ENCODE results near the gene ACP2.

ACP2 gene, protein sequence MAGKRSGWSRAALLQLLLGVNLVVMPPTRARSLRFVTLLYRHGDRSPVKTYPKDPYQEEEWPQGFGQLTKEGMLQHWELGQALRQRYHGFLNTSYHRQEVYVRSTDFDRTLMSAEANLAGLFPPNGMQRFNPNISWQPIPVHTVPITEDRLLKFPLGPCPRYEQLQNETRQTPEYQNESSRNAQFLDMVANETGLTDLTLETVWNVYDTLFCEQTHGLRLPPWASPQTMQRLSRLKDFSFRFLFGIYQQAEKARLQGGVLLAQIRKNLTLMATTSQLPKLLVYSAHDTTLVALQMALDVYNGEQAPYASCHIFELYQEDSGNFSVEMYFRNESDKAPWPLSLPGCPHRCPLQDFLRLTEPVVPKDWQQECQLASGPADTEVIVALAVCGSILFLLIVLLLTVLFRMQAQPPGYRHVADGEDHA

DNA sequence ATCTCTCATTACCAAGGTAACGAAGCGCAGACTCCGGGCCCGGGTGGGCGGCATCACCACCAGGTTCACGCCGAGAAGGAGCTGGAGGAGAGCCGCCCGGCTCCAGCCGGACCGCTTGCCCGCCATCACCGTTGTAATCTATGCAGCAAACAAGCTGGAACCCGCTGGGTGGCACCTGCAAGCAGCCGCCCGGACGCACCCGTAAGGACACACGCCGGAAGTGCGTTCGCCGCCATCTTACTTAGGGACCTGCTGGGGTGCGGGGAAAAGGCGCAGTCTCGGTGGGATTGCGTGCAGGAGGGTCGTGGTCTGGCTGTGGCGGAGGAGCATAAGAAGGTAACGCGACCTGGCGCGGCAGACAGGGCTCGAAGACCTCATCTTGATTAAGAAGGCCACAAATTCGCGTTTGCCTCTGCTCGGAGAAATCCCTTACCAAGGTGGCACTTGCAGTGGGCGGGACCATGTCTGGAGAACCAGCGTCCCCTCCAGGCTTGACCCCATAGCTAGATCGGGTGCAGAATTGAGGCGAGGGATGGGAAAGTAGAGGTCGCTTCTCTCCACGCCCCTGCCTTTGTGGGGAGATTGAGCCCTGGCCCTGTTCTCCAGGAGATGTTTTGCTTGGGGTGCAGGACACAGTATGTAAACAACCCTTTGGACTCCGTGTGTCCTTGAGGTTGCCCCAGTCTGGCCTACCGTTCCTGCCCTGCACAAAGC, at the start of gene ACP2:
Gene ACP2 (minus strand): TSS at position 151 of the 714 bp plus-strand sequence. CDS start 25 bp downstream, at position 126.
- H3K36me3 Mint-ChIP-seq (ENCODE audit: low read depth), result peaks cover 52% of the 10 kb centered on the region
- peak within 1 kb of the TSS; percentile 97 for H3K4me3 Mint-ChIP-seq
- peak within 1 kb of the TSS; percentile 99 for H3K27ac Mint-ChIP-seq
- no peaks in the 10 kb centered on the region for H3K27me3 Mint-ChIP-seq
- no peaks in the 10 kb centered on the region for H3K9me3 Mint-ChIP-seq
- peak; percentile 93 for DNase-seq
- H3K4me1 Mint-ChIP-seq (ENCODE audit: low read depth), result peaks cover 27% of the 10 kb centered on the region

DNA sequence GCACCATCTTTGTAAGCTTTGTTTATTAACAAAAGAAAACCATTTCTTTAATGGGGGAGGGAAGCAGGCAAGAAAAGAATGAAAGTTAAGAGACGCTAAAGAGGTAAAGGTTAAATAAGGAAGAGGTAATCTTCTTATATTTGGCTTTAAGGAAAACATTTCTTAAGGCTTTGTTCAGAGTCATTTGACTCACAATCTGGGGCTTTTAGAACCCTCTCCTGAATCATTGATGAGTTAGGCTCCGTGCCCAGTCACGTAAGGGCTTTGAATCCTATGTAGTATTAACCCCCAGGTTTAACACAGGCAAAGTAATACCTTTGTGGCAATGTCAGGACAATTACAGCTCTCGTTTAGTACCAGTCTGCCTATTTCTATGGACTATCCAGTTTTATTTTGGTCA, 47.4 kb upstream of the ACP2 start:
- DNase-seq, result no peak
- Mint-ChIP-seq H3K36me3 (ENCODE audit: low read depth) (peaks cover 93% of the 10 kb centered on the region), H3K27ac (no peak overlapping the region)

GRCh38 chr11:47295385-47295784, 46.8 kb upstream of the ACP2 start:
- H3K9me3 Mint-ChIP-seq, result no peaks in the 10 kb centered on the region
- H3K27ac Mint-ChIP-seq, result peak overlapping the region; percentile 69
- H3K4me3 Mint-ChIP-seq, result no peak overlapping the region
- DNase-seq, result no peak
- H3K36me3 Mint-ChIP-seq (ENCODE audit: low read depth), result peaks cover 93% of the 10 kb centered on the region
- H3K27me3 Mint-ChIP-seq, result no peaks in the 10 kb centered on the region
- no peaks in the 10 kb centered on the region for H3K4me1 Mint-ChIP-seq (ENCODE audit: low read depth)

More for the DNA sequence above, 47.4 kb upstream of the ACP2 start:
- H3K4me3 Mint-ChIP-seq, result no peak overlapping the region
- H3K9me3 Mint-ChIP-seq, result no peaks in the 10 kb centered on the region
- H3K4me1 Mint-ChIP-seq (ENCODE audit: low read depth), result peaks cover 2% of the 10 kb centered on the region
- no peaks in the 10 kb centered on the region for H3K27me3 Mint-ChIP-seq

DNA sequence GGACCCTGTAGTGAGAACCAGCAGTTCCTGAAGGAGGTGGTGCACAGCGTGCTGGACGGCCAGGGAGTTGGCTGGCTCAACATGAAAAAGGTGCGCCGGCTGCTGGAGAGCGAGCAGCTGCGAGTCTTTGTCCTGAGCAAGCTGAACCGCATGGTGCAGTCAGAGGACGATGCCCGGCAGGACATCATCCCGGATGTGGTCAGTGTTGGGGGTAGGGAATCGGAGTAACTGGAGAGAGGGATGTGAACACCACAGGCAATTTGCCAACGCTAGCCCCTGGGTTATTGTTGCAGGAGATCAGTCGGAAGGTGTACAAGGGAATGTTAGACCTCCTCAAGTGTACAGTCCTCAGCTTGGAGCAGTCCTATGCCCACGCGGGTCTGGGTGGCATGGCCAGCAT, 41.2 kb upstream of the ACP2 start:
- Mint-ChIP-seq H3K27me3 (no peaks in the 10 kb centered on the region), H3K27ac (no peak overlapping the region), H3K36me3 (ENCODE audit: low read depth) (peaks cover 95% of the 10 kb centered on the region), H3K9me3 (no peaks in the 10 kb centered on the region), H3K4me3 (no peak overlapping the region), H3K4me1 (ENCODE audit: low read depth) (no peaks in the 10 kb centered on the region)
- no peak for DNase-seq

DNA sequence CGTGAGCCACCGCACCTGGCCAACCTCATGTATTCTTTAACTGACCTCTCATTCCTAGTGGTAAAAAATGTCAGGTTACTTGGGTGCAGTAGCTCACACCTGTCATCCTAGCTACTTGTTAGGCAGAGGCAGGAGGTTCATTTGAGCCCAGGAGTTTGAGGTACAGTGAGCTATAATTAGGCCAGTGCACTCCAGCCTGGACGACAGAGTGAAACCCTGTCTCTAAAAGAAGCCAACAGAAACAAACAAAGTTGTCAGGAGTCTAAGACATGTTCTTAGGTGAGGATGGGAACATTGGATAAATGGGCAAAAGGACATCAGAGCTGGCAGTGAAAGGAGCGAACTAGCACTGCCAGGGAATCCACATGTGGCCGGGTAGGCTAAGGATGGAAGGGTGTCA, 39.5 kb upstream of the ACP2 start:
- Mint-ChIP-seq H3K27me3 (no peaks in the 10 kb centered on the region), H3K36me3 (ENCODE audit: low read depth) (peaks cover 99% of the 10 kb centered on the region), H3K27ac (peak overlapping the region; percentile 45), H3K4me3 (no peak overlapping the region), H3K4me1 (ENCODE audit: low read depth) (no peaks in the 10 kb centered on the region), H3K9me3 (no peaks in the 10 kb centered on the region)
- DNase-seq, result no peak

- Mint-ChIP-seq H3K4me1 (ENCODE audit: low read depth) (no peaks in the 10 kb centered on the region), H3K27ac (no peak overlapping the region), H3K9me3 (no peaks in the 10 kb centered on the region), H3K36me3 (ENCODE audit: low read depth) (peaks cover 95% of the 10 kb centered on the region), H3K27me3 (no peaks in the 10 kb centered on the region), H3K4me3 (no peak overlapping the region)
- no peak for DNase-seq
These were observed 37.6 kb upstream of the ACP2 start for GRCh38 chr11:47285969-47286770.

- peaks cover 93% of the 10 kb centered on the region for H3K36me3 Mint-ChIP-seq (ENCODE audit: low read depth)
- H3K4me3 Mint-ChIP-seq, result no peak overlapping the region
These were observed 35.5 kb upstream of the ACP2 start for GRCh38 chr11:47284151-47284550.

DNA sequence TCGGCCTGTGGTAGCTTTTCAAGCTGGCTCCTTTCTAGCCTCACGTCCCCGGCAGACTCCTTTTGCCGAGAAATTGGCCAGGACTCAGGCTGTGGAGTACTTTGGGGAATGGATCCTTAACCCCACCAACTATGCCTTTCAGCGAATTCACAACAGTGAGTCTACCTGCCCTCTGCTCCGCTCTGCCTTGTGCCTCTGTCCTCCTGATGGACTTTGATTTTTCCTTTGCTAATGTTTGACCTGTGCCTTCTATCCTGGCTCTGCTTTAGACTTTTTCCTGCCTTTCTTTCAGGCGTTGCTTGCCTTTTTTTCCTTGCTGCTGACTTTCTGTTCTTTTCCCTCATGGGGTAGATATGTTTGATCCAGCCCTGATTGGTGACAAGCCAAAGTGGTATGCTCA, 33.8 kb upstream of the ACP2 start:
- Mint-ChIP-seq H3K9me3 (no peaks in the 10 kb centered on the region), H3K27ac (peak overlapping the region; percentile 68), H3K4me1 (ENCODE audit: low read depth) (no peaks in the 10 kb centered on the region), H3K27me3 (no peaks in the 10 kb centered on the region), H3K4me3 (no peak overlapping the region), H3K36me3 (ENCODE audit: low read depth) (peaks cover 91% of the 10 kb centered on the region)
- DNase-seq, result no peak

More at GRCh38 chr11:47284151-47284550, 35.5 kb upstream of the ACP2 start:
- Mint-ChIP-seq H3K4me1 (ENCODE audit: low read depth) (no peaks in the 10 kb centered on the region), H3K9me3 (no peaks in the 10 kb centered on the region), H3K27ac (no peak overlapping the region), H3K27me3 (no peaks in the 10 kb centered on the region)
- DNase-seq, result no peak

DNA sequence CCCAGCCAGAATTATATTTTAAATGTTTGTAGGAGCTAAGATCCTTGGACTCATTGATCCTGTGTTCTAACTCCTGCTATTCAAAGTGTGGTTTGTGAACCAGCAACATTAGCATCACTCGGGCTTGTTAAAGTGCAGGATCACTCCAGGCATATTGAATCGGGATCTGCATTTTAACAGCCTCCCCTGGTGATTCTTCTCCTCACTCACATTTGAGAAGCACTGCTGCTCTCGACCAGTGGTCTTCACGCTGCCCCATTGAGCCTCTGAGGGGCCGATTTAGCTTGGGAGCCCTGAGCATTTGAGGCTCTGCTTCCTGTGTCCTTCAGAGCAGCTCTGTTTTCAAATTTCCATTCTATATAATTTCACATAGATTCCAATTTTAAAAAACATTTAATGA, 32.2 kb upstream of the ACP2 start:
- Mint-ChIP-seq H3K36me3 (ENCODE audit: low read depth) (peaks cover 90% of the 10 kb centered on the region), H3K27ac (no peak overlapping the region), H3K9me3 (no peaks in the 10 kb centered on the region), H3K27me3 (no peaks in the 10 kb centered on the region), H3K4me1 (ENCODE audit: low read depth) (no peaks in the 10 kb centered on the region), H3K4me3 (no peak overlapping the region)
- no peak for DNase-seq

DNA sequence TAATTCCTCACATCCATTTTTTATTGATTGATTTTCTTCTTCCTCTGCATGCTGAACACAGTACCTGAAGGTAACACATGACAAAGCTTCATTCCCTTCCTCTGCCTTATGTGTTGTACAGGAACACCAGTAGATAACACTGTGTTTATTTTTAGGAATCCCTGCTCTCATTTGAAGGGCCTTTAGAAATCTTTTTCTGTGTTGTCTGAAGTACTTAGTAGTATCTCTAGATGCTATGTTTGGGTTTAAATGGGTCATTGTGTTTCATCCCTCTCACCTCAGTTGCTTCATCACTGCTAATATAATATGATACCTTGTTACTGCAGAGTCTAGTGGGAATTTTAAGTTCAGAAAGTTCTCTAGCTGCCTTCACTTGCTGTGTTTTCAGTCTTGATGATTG, 31.5 kb upstream of the ACP2 start:
- no peaks in the 10 kb centered on the region for H3K9me3 Mint-ChIP-seq
- no peak overlapping the region for H3K27ac Mint-ChIP-seq
- H3K4me3 Mint-ChIP-seq, result no peak overlapping the region
- H3K27me3 Mint-ChIP-seq, result no peaks in the 10 kb centered on the region
- DNase-seq, result no peak
- H3K36me3 Mint-ChIP-seq (ENCODE audit: low read depth), result peaks cover 90% of the 10 kb centered on the region
- no peaks in the 10 kb centered on the region for H3K4me1 Mint-ChIP-seq (ENCODE audit: low read depth)

- no peak for DNase-seq
- no peaks in the 10 kb centered on the region for H3K9me3 Mint-ChIP-seq
- peaks cover 90% of the 10 kb centered on the region for H3K36me3 Mint-ChIP-seq (ENCODE audit: low read depth)
- no peak overlapping the region for H3K27ac Mint-ChIP-seq
- no peak overlapping the region for H3K4me3 Mint-ChIP-seq
- H3K4me1 Mint-ChIP-seq (ENCODE audit: low read depth), result peaks cover 2% of the 10 kb centered on the region
- H3K27me3 Mint-ChIP-seq, result no peaks in the 10 kb centered on the region
These were observed 30.2 kb upstream of the ACP2 start for GRCh38 chr11:47278769-47279168.

DNA sequence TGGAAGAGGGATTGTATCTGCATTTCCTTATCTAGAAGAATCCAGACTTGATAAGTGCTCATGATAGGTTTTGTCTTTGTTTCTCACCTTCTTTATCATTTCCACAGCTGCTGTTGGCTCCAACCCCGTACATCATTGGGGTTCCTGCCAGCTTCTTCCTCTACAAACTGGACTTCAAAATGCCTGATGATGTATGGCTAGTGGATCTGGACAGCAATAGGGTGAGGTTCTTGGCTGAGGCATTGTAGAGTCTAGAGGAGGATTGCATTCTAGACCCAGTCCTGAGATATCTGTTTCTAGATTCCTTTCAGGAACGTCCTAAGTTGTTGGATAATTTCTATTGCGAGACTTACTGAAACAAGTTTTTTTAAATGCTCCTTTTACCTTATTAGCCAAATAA, 29.4 kb upstream of the ACP2 start:
- DNase-seq, result no peak
- Mint-ChIP-seq H3K27ac (peak overlapping the region; percentile 66), H3K4me1 (ENCODE audit: low read depth) (peaks cover 6% of the 10 kb centered on the region), H3K36me3 (ENCODE audit: low read depth) (peaks cover 89% of the 10 kb centered on the region), H3K9me3 (no peaks in the 10 kb centered on the region), H3K4me3 (no peak overlapping the region), H3K27me3 (no peaks in the 10 kb centered on the region)

DNA sequence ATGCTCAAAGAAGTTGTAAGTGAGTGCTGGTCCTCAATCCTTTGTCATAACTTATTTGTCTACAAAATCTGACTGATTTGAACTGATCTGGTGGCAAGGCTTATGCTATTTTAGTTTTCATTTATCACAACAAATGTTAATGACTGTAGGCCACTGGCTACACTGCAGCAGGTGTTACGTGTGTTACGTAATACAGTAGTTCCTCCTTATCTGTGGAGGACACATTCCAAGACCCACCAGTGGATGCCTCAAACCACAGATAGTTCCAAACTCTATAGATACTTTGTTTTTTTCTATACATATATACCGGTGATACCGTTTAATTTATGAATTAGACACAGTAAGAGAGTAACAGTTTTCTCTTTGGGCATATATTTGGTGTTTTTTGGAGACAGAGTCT, 28.3 kb upstream of the ACP2 start:
- Mint-ChIP-seq H3K36me3 (ENCODE audit: low read depth) (peaks cover 84% of the 10 kb centered on the region), H3K4me3 (no peak overlapping the region), H3K27me3 (no peaks in the 10 kb centered on the region), H3K4me1 (ENCODE audit: low read depth) (peaks cover 17% of the 10 kb centered on the region), H3K9me3 (no peaks in the 10 kb centered on the region), H3K27ac (no peak overlapping the region)
- DNase-seq, result no peak

- Mint-ChIP-seq H3K4me3 (no peak overlapping the region), H3K27me3 (no peaks in the 10 kb centered on the region), H3K9me3 (no peaks in the 10 kb centered on the region), H3K4me1 (ENCODE audit: low read depth) (peaks cover 30% of the 10 kb centered on the region), H3K27ac (no peak overlapping the region), H3K36me3 (ENCODE audit: low read depth) (peaks cover 71% of the 10 kb centered on the region)
- no peak for DNase-seq
These were observed 26.1 kb upstream of the ACP2 start for GRCh38 chr11:47274495-47275235.
